AG20443 (cell line): ENCODE results near the gene GFOD1.
"Not testable (repeated sequence)": the region's sequence is repeated elsewhere in the genome, so short reads cannot be mapped to it uniquely, and the experiment has no call there.

Experiments used
- DNase-seq: peaks from one replicate; pipeline ENCODE4 v3.0.0; 2012; ENCODE audit warnings: low spot score, mixed read lengths

GFOD1 gene

GRCh38 chr6:13511913-13512717 is 24.7 kb upstream of the GFOD1 start:
- no peak for DNase-seq

- DNase-seq: not testable (repeated sequence)
Observed at GRCh38 chr6:13511141-13511571, 23.8 kb upstream of the GFOD1 start.

- DNase-seq: not testable (repeated sequence)
Observed at GRCh38 chr6:13510433-13510832, 23.0 kb upstream of the GFOD1 start.

- peak; percentile 58 for DNase-seq
Observed at GRCh38 chr6:13508711-13509705, 21.6 kb upstream of the GFOD1 start.

GRCh38 chr6:13507306-13507860 is 20.0 kb upstream of the GFOD1 start:
- no peak for DNase-seq

- DNase-seq: no peak
Observed at GRCh38 chr6:13505345-13505734, 17.9 kb upstream of the GFOD1 start.

GRCh38 chr6:13504611-13505344 is 17.4 kb upstream of the GFOD1 start:
- DNase-seq: no peak

- no peak for DNase-seq
Observed at GRCh38 chr6:13500915-13501314, 13.5 kb upstream of the GFOD1 start.

GRCh38 chr6:13500264-13500663 is 12.9 kb upstream of the GFOD1 start:
- DNase-seq: no peak

- DNase-seq: no peak
Observed at GRCh38 chr6:13496513-13497190, 9.3 kb upstream of the GFOD1 start.

GRCh38 chr6:13495818-13496217 is 8.4 kb upstream of the GFOD1 start:
- no peak for DNase-seq

GRCh38 chr6:13495112-13495776 is 7.8 kb upstream of the GFOD1 start:
- no peak for DNase-seq

GRCh38 chr6:13494137-13494536 is 6.7 kb upstream of the GFOD1 start:
- no peak for DNase-seq

GRCh38 chr6:13493147-13493546 is 5.7 kb upstream of the GFOD1 start:
- no peak for DNase-seq

- DNase-seq: no peak
Observed at GRCh38 chr6:13492357-13492756, 5.0 kb upstream of the GFOD1 start.

GRCh38 chr6:13491538-13491937 is 4.1 kb upstream of the GFOD1 start:
- DNase-seq: no peak

- DNase-seq: no peak
Observed at GRCh38 chr6:13490402-13490801, 3.0 kb upstream of the GFOD1 start.

- DNase-seq: no peak
Observed at GRCh38 chr6:13488896-13489237, 1.5 kb upstream of the GFOD1 start.

- DNase-seq: peak; percentile 50
Observed at GRCh38 chr6:13488015-13488895, 855 bp upstream of the GFOD1 start.

GRCh38 chr6:13486679-13487121 is 700 bp downstream of the GFOD1 start:
- DNase-seq: peak; percentile 85
